IMR-90 (cell line): ENCODE results near the gene TMUB2. TPM values are rescaled to one million over a fixed set of nuclear protein-coding genes. Genes with fewer than 3 reads are reported as not detected.

Source experiments
- ATAC-seq: fragments of 200-7000 bp; cut with Tn5 transposase; 2 replicates; pipeline ENCODE4 v1.9.1; 2020; ENCODE audit warnings: low read depth, mild to moderate bottlenecking, moderate library complexity
- BruUV-seq: library from RNA; stranded (reverse); fragments of 400-500 nt; replicated peaks from 2 replicates; lab custom pipeline; 2021; lab: Mats Ljungman, UMichigan
- CTCF ChIA-PET: fragments of 300-600 bp; formaldehyde crosslinking; extraction: SDS; loops from one replicate; lab custom pipeline; 2021; ENCODE audit warnings: antibody characterized with exemption; lab: Yijun Ruan, JAX
- POLR2A ChIA-PET: fragments of 300-600 bp; sonication (Branson Sonifier 250); formaldehyde crosslinking; loops from one replicate; lab custom pipeline; 2022; ENCODE audit warnings: antibody characterized with exemption; ENCODE audit not compliant: unreplicated experiment; lab: Charles Lee
- DNase-seq: peaks from one replicate; pipeline ENCODE4 v3.0.0; 2013
- H2AFZ ChIP-seq: replicated peaks from 2 replicates; pipeline ENCODE3; 2013; ENCODE audit warnings: low read length, mild to moderate bottlenecking; ENCODE audit not compliant: poor library complexity
- H2AK5ac ChIP-seq: 2 replicates; pipeline ENCODE4 v1.6.1; 2013; ENCODE audit warnings: low read depth, low read length, inconsistent platforms
- H2AK9ac ChIP-seq: replicated peaks from 2 replicates; pipeline ENCODE3; 2013; ENCODE audit warnings: mild to moderate bottlenecking, low read depth, low read length, moderate library complexity; ENCODE audit not compliant: poor library complexity
- H2BK120ac ChIP-seq: 2 replicates; pipeline ENCODE4 v1.6.1; 2013; ENCODE audit warnings: low read depth, low read length, inconsistent platforms
- H2BK15ac ChIP-seq: 3 replicates; pipeline ENCODE4 v1.6.1; 2013; ENCODE audit warnings: low read depth, low read length, inconsistent platforms
- H2BK20ac ChIP-seq: 2 replicates; pipeline ENCODE4 v1.6.1; 2013; ENCODE audit warnings: low read depth, mild to moderate bottlenecking, inconsistent platforms, low read length, moderate library complexity
- H2BK5ac ChIP-seq: 2 replicates; pipeline ENCODE4 v1.6.1; 2013; ENCODE audit warnings: mild to moderate bottlenecking, low read depth, low read length, inconsistent platforms; ENCODE audit not compliant: poor library complexity, severe bottlenecking
- H3K14ac ChIP-seq: replicated peaks from 2 replicates; pipeline ENCODE4 v1.6.1; 2013; ENCODE audit warnings: low read depth, low read length, inconsistent platforms
- H3K18ac ChIP-seq: 2 replicates; pipeline ENCODE4 v1.6.1; 2013; ENCODE audit warnings: low read depth, low read length, control low read depth
- H3K23ac ChIP-seq: 2 replicates; pipeline ENCODE4 v1.6.1; 2013; ENCODE audit warnings: low read depth, low read length, inconsistent platforms
- H3K27ac ChIP-seq: 2 replicates; pipeline ENCODE4 v1.5.1; 2013; ENCODE audit warnings: mild to moderate bottlenecking, control low read depth, low read length; ENCODE audit not compliant: insufficient read depth
- H3K27me3 ChIP-seq: 2 replicates; pipeline ENCODE4 v1.6.1; 2013; ENCODE audit warnings: low read length; ENCODE audit not compliant: control insufficient read depth, insufficient read depth
- H3K36me3 ChIP-seq: 2 replicates; pipeline ENCODE4 v1.6.1; 2013; ENCODE audit warnings: low read length, mixed read lengths; ENCODE audit not compliant: control insufficient read depth, insufficient read depth
- H3K4ac ChIP-seq: 2 replicates; pipeline ENCODE4 v1.6.1; 2013; ENCODE audit warnings: low read depth, low read length, inconsistent platforms
- H3K4me1 ChIP-seq: 2 replicates; pipeline ENCODE4 v1.6.1; 2013; ENCODE audit warnings: low read length, mixed read lengths; ENCODE audit not compliant: control insufficient read depth, insufficient read depth
- H3K4me2 ChIP-seq: 2 replicates; pipeline ENCODE4 v1.6.1; 2013; ENCODE audit warnings: low read depth, mild to moderate bottlenecking, control low read depth, low read length, moderate library complexity
- H3K4me3 ChIP-seq: 2 replicates; pipeline ENCODE4 v1.5.1; 2013; ENCODE audit warnings: low read depth, mild to moderate bottlenecking, control low read depth, low read length, moderate library complexity; ENCODE audit not compliant: insufficient read depth
- H3K56ac ChIP-seq: 2 replicates; pipeline ENCODE4 v1.6.1; 2013; ENCODE audit warnings: low read length, inconsistent platforms; ENCODE audit not compliant: insufficient read depth; ENCODE audit errors: extremely low read depth
- H3K79me1 ChIP-seq, 2 experiments: 2 replicates each; pipeline ENCODE4 v1.6.1; 2013; ENCODE audit warnings: low read length in 2 of 2, inconsistent platforms in 1 of 2, low read depth in 1 of 2
- H3K9ac ChIP-seq: 2 replicates; pipeline ENCODE4 v1.6.1; 2013; ENCODE audit warnings: low read depth, low read length, control low read depth
- H3K9me1 ChIP-seq: 2 replicates; pipeline ENCODE4 v1.6.1; 2013; ENCODE audit warnings: low read length, inconsistent platforms; ENCODE audit not compliant: insufficient read depth
- H3K9me3 ChIP-seq: 2 replicates; pipeline ENCODE4 v1.6.1; 2013; ENCODE audit warnings: low read length; ENCODE audit not compliant: control insufficient read depth, insufficient read depth
- H4K20me1 ChIP-seq: 2 replicates; pipeline ENCODE4 v1.6.1; 2013; ENCODE audit warnings: low read length, inconsistent platforms; ENCODE audit not compliant: insufficient read depth
- H4K5ac ChIP-seq: 2 replicates; pipeline ENCODE4 v1.6.1; 2013; ENCODE audit warnings: mild to moderate bottlenecking, low read depth, low read length, control low read depth
- H4K8ac ChIP-seq, 2 experiments: 2 replicates each; pipeline ENCODE4 v1.6.1; 2013; ENCODE audit warnings: low read depth in 2 of 2, low read length in 2 of 2, control low read depth in 1 of 2, inconsistent platforms in 1 of 2
- H4K91ac ChIP-seq: 2 replicates; pipeline ENCODE4 v1.6.1; 2013; ENCODE audit warnings: low read depth, low read length, inconsistent platforms; ENCODE audit not compliant: insufficient read depth
- BHLHE40 ChIP-seq: fragments of 150-350 bp; IDR thresholded peaks from 2 replicates; pipeline ENCODE4 v1.6.1; 2016; ENCODE audit warnings: mild to moderate bottlenecking, low read depth, low read length
- CEBPB ChIP-seq: IDR thresholded peaks from 2 replicates; pipeline ENCODE4 v1.6.1; 2012; ENCODE audit warnings: low read depth, low read length, improper control_type of control experiment
- CHD1 ChIP-seq: IDR thresholded peaks from 2 replicates; pipeline ENCODE4 v1.6.1; 2012; ENCODE audit warnings: low read depth, low read length, improper control_type of control experiment
- FOS ChIP-seq: fragments of 150-350 bp; IDR thresholded peaks from 2 replicates; pipeline ENCODE4 v1.6.1; 2016; ENCODE audit warnings: low read depth, low read length
- MAFK ChIP-seq: IDR thresholded peaks from 2 replicates; pipeline ENCODE4 v1.6.1; 2012; ENCODE audit warnings: low read depth, low read length, improper control_type of control experiment
- MAZ ChIP-seq: IDR thresholded peaks from 2 replicates; pipeline ENCODE4 v1.6.1; 2012; ENCODE audit warnings: low read depth, mild to moderate bottlenecking, low read length, improper control_type of control experiment, moderate library complexity, borderline replicate concordance
- MXI1 ChIP-seq: IDR thresholded peaks from 2 replicates; pipeline ENCODE4 v1.6.1; 2012; ENCODE audit warnings: low read depth, mild to moderate bottlenecking, low read length, moderate library complexity, borderline replicate concordance
- NFE2L2 ChIP-seq: fragments of 150-350 bp; IDR thresholded peaks from 2 replicates; pipeline ENCODE4 v1.6.1; 2016; ENCODE audit warnings: low read depth, mild to moderate bottlenecking, low read length
- POLR2A ChIP-seq: IDR thresholded peaks from 2 replicates; pipeline ENCODE4 v1.6.1; 2012; ENCODE audit warnings: mild to moderate bottlenecking, low read depth, low read length
- RAD21 ChIP-seq: IDR thresholded peaks from 2 replicates; pipeline ENCODE4 v1.6.1; 2012; ENCODE audit warnings: low read length, improper control_type of control experiment
- RCOR1 ChIP-seq: IDR thresholded peaks from 2 replicates; pipeline ENCODE4 v1.6.1; 2012; ENCODE audit warnings: mild to moderate bottlenecking, low read length, improper control_type of control experiment; ENCODE audit not compliant: insufficient replicate concordance
- RFX5 ChIP-seq: IDR thresholded peaks from 2 replicates; pipeline ENCODE4 v1.8.0; 2012; ENCODE audit warnings: low read depth, mild to moderate bottlenecking, low read length, moderate library complexity
- SMC3 ChIP-seq: fragments of 150-350 bp; IDR thresholded peaks from 2 replicates; pipeline ENCODE4 v1.6.1; 2016; ENCODE audit warnings: low read depth, mild to moderate bottlenecking, antibody characterized with exemption, low read length, moderate library complexity
- WGBS, 2 experiments: methylation state at CpG; one replicate each; pipeline versions ENCODE4 v1.1.5 to v1.1.7; 2013; ENCODE audit warnings: missing lambda C conversion rate in 2 of 2; ENCODE audit not compliant: insufficient read length in 1 of 2; ENCODE audit errors: extremely low coverage in 2 of 2; 5-methylcytosine and 5-hydroxymethylcytosine counted together
- dilution Hi-C: fragments of 300-500 bp; cut with HindIII; formaldehyde crosslinking; loops from one replicate; pipeline ENCODE4 v1.14.3; 2018; ENCODE audit warnings: low sequenced_read_pairs; ENCODE audit not compliant: unreplicated experiment
- in situ Hi-C: fragments of 300-500 bp; cut with MboI; formaldehyde crosslinking; loops from 3 replicates; pipeline ENCODE4 v1.14.3; 2019; ENCODE audit warnings: low sequenced_read_pairs, inconsistent platforms, mixed read lengths
- intact Hi-C: fragments of 100-400 bp; cut with micrococcal nuclease; formaldehyde crosslinking; loops from 2 replicates; pipeline ENCODE4 v1.10.0; 2022
- polyA plus RNA-seq, 3 experiments: library from polyadenylated mRNA; depleted of rRNA; stranded (reverse); fragments of >200 nt; gene quantifications; 2 replicates each; pipeline ENCODE4 v1.2.3, GENCODE V29; 2012; ENCODE audit warnings: low replicate concordance in 1 of 3
- total RNA-seq: library from RNA; depleted of rRNA; stranded (reverse); fragments of >200 nt; gene quantifications from 2 replicates; pipeline ENCODE4 v1.2.3, GENCODE V29; 2012
- TF ChIP-seq, protein P1 (sequence below): fragments of 150-350 bp; IDR thresholded peaks from 2 replicates; pipeline ENCODE4 v1.6.1; 2017; ENCODE audit warnings: mild to moderate bottlenecking, antibody characterized with exemption, low read length, low read depth
- TF ChIP-seq, protein P2 (sequence below): conservative IDR thresholded peaks from 2 replicates; pipeline ENCODE4 v1.5.1; 2012; ENCODE audit warnings: mild to moderate bottlenecking, low read depth, low read length, improper control_type of control experiment
- TF ChIP-seq, protein P3 (sequence below): fragments of 150-350 bp; IDR thresholded peaks from 2 replicates; pipeline ENCODE4 v1.6.1; 2016; ENCODE audit warnings: low read depth, mild to moderate bottlenecking, low read length, moderate library complexity, borderline replicate concordance

The TMUB2 gene
- total and polyA plus RNA-seq, 2 of the 4 experiments (the other 2 are of a cell fraction) = 16.5 to 42.5 TPM

DNA sequence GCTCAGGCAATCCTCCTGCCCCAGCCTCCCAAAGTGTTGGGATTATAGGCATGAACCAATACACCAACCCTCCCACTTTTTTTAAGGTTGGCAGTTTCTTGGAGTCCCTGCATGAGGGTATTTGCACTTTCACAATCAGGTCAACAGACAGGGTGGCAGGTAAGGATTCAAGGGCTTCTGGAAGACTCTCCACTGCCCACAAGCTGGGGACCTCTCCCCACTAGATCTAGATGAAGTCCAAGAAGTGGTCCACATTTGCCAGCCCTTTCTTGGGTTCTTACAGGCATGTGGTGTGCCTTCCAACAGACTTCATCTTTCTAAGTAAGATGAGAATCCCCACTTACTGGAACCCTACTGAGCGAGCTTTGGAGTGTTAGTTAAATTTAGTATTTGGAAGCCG is 12.3 kb upstream of the TMUB2 start:
- no peak overlapping the region for H2BK5ac ChIP-seq
- TF ChIP-seq CEBPB = no peak
- TF ChIP-seq SMC3 = no peak
- no peak for TF ChIP-seq MXI1
- no peak for TF ChIP-seq FOS
- TF ChIP-seq NFE2L2 = no peak
- TF ChIP-seq RAD21 = no peak
- no peak for TF ChIP-seq MAFK
- no peak for TF ChIP-seq POLR2A
- TF ChIP-seq, protein P1, sequence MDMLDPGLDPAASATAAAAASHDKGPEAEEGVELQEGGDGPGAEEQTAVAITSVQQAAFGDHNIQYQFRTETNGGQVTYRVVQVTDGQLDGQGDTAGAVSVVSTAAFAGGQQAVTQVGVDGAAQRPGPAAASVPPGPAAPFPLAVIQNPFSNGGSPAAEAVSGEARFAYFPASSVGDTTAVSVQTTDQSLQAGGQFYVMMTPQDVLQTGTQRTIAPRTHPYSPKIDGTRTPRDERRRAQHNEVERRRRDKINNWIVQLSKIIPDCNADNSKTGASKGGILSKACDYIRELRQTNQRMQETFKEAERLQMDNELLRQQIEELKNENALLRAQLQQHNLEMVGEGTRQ = no peak
- TF ChIP-seq RFX5 = no peak
- no peak for TF ChIP-seq BHLHE40
- TF ChIP-seq MAZ = no peak
- TF ChIP-seq CHD1 = no peak
- TF ChIP-seq, protein P2, sequence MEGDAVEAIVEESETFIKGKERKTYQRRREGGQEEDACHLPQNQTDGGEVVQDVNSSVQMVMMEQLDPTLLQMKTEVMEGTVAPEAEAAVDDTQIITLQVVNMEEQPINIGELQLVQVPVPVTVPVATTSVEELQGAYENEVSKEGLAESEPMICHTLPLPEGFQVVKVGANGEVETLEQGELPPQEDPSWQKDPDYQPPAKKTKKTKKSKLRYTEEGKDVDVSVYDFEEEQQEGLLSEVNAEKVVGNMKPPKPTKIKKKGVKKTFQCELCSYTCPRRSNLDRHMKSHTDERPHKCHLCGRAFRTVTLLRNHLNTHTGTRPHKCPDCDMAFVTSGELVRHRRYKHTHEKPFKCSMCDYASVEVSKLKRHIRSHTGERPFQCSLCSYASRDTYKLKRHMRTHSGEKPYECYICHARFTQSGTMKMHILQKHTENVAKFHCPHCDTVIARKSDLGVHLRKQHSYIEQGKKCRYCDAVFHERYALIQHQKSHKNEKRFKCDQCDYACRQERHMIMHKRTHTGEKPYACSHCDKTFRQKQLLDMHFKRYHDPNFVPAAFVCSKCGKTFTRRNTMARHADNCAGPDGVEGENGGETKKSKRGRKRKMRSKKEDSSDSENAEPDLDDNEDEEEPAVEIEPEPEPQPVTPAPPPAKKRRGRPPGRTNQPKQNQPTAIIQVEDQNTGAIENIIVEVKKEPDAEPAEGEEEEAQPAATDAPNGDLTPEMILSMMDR = no peak
- TF ChIP-seq, protein P3, sequence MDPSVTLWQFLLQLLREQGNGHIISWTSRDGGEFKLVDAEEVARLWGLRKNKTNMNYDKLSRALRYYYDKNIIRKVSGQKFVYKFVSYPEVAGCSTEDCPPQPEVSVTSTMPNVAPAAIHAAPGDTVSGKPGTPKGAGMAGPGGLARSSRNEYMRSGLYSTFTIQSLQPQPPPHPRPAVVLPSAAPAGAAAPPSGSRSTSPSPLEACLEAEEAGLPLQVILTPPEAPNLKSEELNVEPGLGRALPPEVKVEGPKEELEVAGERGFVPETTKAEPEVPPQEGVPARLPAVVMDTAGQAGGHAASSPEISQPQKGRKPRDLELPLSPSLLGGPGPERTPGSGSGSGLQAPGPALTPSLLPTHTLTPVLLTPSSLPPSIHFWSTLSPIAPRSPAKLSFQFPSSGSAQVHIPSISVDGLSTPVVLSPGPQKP = no peak
- TF ChIP-seq RCOR1 = no peak
- CTCF ChIA-PET = interaction anchor here (0.6 kb wide), 1 partner anchor 830 kb away, joined by 3 read pairs; no protein-coding TSS in a partner anchor
- no peak overlapping the region for H2BK20ac ChIP-seq
- H2AK9ac ChIP-seq = no peak overlapping the region
- DNase-seq (no peak), ATAC-seq (no peak)
- H3K27me3 ChIP-seq = no peaks in the 10 kb centered on the region
- no peak overlapping the region for H2BK120ac ChIP-seq
- H3K23ac ChIP-seq = no peak overlapping the region
- H3K18ac ChIP-seq = no peak overlapping the region
- POLR2A ChIA-PET = no interaction called here
- H3K9ac ChIP-seq = no peak overlapping the region
- H4K8ac ChIP-seq = no peak overlapping the region
- peaks cover 2 to 17% of the 10 kb centered on the region in 2 experiments; a peak in 1 of 4 replicates for H3K79me1 ChIP-seq
- no peak overlapping the region for H2AFZ ChIP-seq
- no peak overlapping the region for H2BK15ac ChIP-seq
- WGBS, 2 experiments = no CpG with 5 or more reads among the region's 2 CpGs
- no peak overlapping the region for H3K27ac ChIP-seq
- in situ Hi-C loops (no loop called here), dilution Hi-C loops (no loop called here), intact Hi-C loops (no loop called here)
- no peak overlapping the region for H3K4me3 ChIP-seq
- H4K91ac ChIP-seq = no peak overlapping the region
- H3K14ac ChIP-seq = no peak overlapping the region
- H3K9me3 ChIP-seq = no peaks in the 10 kb centered on the region
- H4K20me1 ChIP-seq = peaks cover 3% of the 10 kb centered on the region; the same call in 1 of the 2 replicates
- H3K4me1 ChIP-seq = peaks cover 8% of the 10 kb centered on the region
- peaks cover 17% of the 10 kb centered on the region for H3K36me3 ChIP-seq
- H3K4me2 ChIP-seq = no peak overlapping the region
- BruUV-seq = no TSS peak
- no peak overlapping the region for H3K56ac ChIP-seq
- H3K9me1 ChIP-seq = peaks cover 3% of the 10 kb centered on the region; the same call in 1 of the 2 replicates
- no peak overlapping the region for H4K5ac ChIP-seq
- no peak overlapping the region for H3K4ac ChIP-seq
- H2AK5ac ChIP-seq = no peak overlapping the region
